ENCODE data around the gene MIF4GD.
"Not testable (repeated sequence)": the region's sequence is repeated elsewhere in the genome, so short reads cannot be mapped to it uniquely, and the experiment has no call there.

MIF4GD gene

GRCh38 chr17:75270966-75271232 lies at the start of gene MIF4GD:
Gene MIF4GD (minus strand): TSS chr17:75271231. CDS start chr17:75270195, 1,036 bp downstream.
- peak in 2 of 6 experiments; percentile 67 to 81 for DNase-seq

- DNase-seq = no peak
These were observed 49.1 kb upstream of the MIF4GD start for GRCh38 chr17:75319904-75320691.

- no peak for DNase-seq
These were observed 47.7 kb upstream of the MIF4GD start for GRCh38 chr17:75318615-75319222.

- no peak for DNase-seq
These were observed 47.2 kb upstream of the MIF4GD start for GRCh38 chr17:75318211-75318610.

- DNase-seq = no peak
These were observed 46.6 kb upstream of the MIF4GD start for GRCh38 chr17:75317671-75318070.

GRCh38 chr17:75316253-75316652 lies 45.2 kb upstream of the MIF4GD start:
- DNase-seq = no peak

GRCh38 chr17:75315541-75316243 lies 44.7 kb upstream of the MIF4GD start:
- no peak for DNase-seq

- DNase-seq = no peak
These were observed 43.0 kb upstream of the MIF4GD start for GRCh38 chr17:75313941-75314551.

GRCh38 chr17:75308732-75309629 lies 38.0 kb upstream of the MIF4GD start:
- no peak for DNase-seq

- no peak for DNase-seq
These were observed 37.1 kb upstream of the MIF4GD start for GRCh38 chr17:75307957-75308731.

GRCh38 chr17:75301502-75302206 lies 30.6 kb upstream of the MIF4GD start:
- no peak for DNase-seq

GRCh38 chr17:75301049-75301448 lies 30.0 kb upstream of the MIF4GD start:
- DNase-seq = no peak

GRCh38 chr17:75300280-75300679 lies 29.2 kb upstream of the MIF4GD start:
- no peak for DNase-seq

- no peak for DNase-seq
These were observed 24.4 kb upstream of the MIF4GD start for GRCh38 chr17:75295201-75296158.

GRCh38 chr17:75292810-75293448 lies 21.9 kb upstream of the MIF4GD start:
- DNase-seq = not testable (repeated sequence)

GRCh38 chr17:75289832-75290337 lies 18.9 kb upstream of the MIF4GD start:
- peak in 4 of 6 experiments; percentile 59 to 78 (median 68) for DNase-seq

GRCh38 chr17:75289115-75289831 lies 18.2 kb upstream of the MIF4GD start, which contains the start of gene SLC25A19:
Gene SLC25A19 (minus strand): TSS chr17:75289433. CDS start chr17:75286764, 2,669 bp downstream.
- peak; percentile 89 to 97 (median 96) for DNase-seq

GRCh38 chr17:75288770-75289114 lies 17.7 kb upstream of the MIF4GD start:
- DNase-seq = peak; percentile 18 to 71 (median 56)
